NCI-H2196 (cell line): ENCODE results near the gene NKX1-1.
"Not testable (repeated sequence)": the region's sequence is repeated elsewhere in the genome, so short reads cannot be mapped to it uniquely, and the experiment has no call there.

Experiments
- DNase-seq: peaks from one replicate; lab custom pipeline; 2025; ENCODE audit not compliant: unreplicated experiment; lab: John Stamatoyannopoulos, UW

NKX1-1 gene

DNA sequence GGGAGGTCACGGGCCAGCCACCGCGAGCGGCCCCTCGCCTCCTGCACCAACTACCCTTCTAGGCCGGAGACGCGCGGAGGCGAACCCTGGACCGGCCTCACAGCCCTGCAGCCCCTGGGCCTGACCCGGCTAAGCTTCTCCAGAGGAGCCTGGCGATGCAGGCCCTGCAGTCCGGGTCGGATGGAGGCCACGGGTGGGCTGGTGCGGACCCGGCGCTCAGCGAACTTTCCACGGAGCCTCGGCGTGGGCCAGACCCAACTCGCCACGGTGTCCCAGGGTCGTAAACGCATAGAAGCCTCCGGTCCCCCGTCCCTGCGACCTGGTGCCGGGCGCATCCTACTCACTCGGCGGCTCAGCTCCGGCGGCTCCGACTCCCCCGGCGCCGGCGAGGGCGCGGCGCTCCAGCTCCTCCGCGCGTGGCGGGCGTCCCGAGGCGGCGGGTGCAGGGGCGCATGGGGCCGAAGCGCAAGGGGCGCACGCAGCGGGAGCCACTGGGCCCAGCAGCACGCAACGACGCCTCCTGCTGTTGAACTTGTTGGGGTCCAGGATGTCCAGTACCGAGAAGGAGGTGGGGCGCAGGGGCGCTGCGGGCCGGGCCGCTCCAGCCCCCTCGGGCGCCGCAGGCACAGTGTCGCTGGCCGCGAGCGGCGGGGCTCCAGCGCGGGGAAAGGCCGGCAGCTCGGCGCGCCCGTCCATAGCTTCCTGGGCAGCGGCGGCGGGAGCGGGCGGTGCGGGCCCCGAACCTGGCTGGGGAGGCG lies 427 bp downstream of the NKX1-1 start:
- DNase-seq, result no peak

DNA sequence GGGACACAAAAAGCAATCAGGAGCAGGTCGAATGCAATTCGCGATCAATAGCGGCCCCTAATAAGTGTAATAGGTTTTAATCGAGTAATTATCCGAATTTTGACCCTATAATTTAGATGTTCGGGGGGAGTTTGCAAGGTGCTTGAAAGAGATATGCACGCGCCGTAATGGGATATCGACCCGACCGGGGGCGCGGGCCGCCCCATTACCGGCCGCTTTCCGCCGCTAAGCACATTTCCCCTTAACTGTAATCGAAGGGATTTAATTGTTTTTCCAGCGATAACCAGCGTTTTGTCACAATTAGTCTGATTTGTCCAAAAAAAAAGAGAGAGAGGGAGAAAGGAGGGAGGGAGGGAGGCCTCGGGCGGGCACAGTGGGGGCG lies 997 bp downstream of the NKX1-1 start:
- DNase-seq, result no peak

DNA sequence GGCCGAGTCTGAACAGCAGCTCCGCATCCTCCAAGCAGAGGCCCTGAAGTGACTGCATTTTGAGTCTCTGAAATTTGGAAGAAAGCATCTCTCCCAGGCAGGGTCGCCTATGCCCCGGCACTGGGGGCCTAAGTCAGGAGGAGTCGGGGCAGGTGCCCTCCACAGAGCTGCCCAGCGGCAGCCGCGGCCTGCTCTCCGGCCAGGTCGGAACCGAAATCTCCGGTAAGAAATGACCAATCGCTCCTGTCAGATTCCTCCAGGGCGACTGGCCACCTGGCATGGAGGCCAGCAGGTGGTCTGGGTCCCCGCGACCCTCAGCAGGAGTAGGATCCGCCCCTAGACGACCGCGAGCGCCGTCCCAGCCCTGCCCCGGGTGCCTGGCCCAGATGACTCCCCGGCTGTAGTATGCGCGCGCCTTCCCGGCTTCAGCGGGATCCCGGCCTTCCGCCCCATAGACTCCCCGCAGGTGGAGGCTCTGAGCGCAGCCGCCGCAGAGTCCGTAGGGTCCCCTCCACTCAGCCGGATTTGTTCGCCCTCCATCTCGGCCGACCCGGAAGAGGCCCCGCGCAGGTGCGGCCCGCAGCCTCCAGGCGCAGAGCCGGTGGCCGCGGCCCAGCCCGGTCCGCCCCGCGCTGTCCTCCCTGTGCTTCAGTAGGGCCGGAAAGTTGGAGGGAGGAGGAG lies 1.5 kb downstream of the NKX1-1 start:
- DNase-seq, result no peak

DNA sequence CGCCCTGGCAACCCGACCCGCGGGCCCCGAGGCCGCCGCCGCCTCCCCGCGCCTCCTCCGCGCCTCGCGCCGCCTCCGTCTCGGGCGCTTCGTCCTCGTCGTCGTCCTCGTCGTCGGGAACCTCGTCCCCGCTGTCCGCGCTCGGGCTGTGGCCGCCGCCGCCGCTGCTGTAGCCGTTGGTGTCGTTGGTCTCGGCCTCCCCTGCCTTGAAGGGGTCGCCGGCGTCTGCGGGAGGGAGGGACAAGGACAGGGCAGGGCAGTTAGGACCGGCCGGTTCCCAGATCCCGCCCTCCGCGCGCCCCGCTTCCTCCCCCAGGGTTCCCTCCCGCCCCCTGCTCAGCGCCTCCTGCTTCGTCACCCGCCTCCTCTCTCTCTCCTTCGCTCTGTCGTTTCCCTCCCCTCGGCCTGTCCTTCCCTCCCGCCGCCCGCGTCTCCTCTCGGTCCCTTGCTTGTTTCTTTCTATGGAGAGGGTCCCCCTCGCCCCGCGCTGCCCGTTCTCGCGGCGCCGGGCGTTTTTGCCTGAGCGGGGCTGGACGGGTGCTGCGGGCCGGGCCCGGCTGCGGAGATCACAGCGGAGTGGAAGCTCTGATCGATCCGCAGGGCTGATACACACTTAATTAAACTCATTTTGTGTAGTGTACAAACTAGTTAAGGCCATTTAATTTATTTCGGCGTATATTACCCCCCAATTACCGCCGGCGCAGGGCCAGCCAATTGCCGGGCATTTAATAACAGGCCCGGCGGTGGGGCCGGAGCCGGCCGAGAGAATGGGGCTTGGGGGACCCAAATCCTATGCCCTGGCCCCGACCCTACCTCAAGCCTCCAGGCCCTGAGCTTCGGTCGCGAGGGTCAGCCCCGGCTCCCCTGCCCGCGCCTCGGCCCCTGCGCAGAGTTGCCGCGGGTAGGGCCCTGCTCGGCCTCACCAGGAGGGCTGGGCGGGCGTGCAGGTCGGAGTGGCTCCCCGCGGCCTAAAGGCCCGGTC lies 2.4 kb downstream of the NKX1-1 start:
- no peak for DNase-seq

DNA sequence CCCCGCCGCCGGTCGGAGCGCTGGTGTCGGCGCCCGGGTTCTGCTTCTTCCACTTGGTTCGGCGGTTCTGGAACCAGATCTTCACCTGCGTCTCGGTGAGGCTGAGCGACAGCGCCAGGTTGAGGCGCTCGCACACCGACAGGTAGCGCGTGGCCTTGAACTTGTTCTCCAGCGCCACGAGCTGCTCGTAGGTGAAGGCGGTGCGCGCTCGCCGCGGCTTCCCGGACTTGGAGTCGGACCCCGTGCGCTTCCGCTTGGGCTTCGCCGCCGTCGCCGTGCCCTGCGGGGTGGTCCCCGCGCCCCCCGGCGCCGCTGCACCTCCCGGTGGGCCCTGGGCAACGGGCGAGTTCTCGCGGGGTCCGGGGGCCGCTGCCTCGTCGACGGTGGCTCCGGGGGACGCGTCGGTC lies 3.1 kb downstream of the NKX1-1 start:
- DNase-seq, result no peak

DNA sequence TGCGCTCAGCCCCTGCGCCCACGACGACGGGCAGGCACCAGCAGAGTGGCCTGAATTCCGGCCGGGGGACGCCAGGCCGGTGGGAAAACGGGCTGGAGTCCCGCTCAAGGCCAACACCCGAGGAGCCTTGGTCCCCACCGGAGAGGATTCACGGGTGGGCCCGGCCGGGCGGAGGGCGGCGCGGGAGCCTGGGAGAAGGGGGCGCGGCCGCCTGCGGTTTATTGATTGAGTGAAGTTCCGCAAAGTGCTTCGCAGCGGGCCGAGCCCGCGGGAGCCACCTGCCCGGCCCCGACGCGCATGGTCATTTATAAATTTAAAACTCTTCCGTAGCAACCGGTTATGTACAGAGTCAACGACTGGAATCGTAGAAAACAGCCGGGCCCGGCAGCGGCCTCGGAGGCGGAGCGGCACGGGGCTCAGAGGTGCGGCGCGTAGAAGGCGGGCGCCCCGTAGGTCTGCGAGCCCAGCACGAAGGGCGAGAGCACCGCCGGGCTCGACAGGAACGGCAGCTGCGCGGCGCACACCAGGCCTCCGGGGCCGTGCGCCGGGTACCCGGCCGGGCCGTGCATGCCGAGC lies 3.6 kb downstream of the NKX1-1 start:
- no peak for DNase-seq

DNA sequence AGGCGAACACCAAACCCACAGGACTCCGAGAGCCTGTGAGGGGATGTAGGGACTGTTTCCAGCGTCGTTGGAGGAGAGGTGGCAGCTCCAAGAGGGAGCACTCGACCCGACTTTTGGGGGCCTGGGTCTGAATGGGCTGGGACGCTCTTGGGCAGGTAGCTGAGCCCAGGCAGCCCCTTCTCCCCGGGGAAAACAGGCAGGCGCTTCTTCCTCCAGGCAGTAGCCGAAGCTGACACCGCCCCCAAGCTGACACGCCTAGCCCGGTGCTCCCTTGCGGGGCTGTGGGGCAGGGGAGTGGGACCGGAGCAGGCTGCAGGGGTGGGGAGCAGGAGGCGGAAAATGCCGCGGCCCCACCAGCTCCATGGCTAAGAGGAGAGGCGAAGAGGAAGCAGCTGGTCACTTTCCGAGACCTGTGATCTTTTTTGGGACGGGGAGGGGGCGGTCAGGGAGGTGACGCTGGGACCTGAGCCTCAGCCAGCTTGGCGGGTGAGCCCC lies 4.2 kb downstream of the NKX1-1 start:
- no peak for DNase-seq

DNA sequence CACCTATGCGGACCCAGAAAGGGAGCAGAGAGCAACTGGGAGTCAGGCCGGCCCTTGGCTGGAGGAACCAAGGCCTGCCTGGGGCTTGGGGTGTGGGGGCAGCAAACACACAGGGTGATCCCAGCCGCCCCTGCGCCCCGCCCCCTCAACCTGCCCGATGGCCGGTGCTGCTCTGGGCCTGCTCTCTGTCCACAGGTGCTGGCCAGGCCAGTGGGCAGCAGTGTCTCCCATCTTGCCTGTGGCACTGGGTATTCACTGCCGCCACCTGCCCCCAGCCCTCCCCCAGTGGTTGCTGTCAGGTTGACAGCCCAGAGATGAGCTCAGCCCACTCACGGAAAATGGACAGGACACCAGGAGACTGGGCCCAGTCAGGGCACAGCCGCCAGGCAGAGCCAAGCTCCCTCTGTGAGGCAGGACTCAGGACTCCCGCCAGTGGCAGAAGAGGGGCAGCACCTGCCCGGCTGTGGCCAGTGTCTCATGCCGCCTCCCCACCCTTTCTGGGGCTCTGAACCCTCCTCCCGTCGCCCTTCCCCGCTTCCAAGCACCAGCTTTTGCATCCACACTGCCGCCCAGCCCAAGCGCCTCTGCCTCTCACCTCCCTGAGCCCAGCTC lies 4.7 kb downstream of the NKX1-1 start:
- DNase-seq, result no peak

DNA sequence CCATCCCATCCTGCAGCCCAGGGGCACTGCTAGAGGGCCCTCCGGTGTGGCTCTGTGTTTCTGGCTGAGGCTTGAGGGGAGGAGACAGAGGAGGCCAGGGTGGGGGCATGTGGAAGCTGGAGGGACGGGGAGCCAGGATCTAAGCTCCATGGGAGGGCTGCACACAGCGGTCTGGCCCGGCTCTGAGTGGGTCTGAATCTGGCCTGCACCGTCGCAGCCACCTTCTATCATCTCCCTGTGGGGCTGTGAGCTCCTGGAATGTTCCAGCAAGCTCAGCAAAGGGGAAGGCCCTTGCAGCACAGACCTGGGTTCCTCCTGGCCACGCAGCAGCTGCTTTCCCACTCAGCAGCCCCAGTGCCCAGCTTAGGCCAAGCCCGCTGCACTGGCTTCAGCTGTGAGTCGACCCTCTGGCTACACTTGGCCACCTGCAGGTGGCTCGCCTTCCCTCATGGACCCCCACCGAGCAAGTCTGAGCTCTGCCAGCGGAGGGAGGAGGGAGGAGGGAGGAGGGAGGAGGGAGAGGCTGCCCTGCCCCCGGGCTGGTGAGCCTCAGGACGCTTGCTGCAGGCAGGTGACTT lies 5.3 kb downstream of the NKX1-1 start:
- no peak for DNase-seq

DNA sequence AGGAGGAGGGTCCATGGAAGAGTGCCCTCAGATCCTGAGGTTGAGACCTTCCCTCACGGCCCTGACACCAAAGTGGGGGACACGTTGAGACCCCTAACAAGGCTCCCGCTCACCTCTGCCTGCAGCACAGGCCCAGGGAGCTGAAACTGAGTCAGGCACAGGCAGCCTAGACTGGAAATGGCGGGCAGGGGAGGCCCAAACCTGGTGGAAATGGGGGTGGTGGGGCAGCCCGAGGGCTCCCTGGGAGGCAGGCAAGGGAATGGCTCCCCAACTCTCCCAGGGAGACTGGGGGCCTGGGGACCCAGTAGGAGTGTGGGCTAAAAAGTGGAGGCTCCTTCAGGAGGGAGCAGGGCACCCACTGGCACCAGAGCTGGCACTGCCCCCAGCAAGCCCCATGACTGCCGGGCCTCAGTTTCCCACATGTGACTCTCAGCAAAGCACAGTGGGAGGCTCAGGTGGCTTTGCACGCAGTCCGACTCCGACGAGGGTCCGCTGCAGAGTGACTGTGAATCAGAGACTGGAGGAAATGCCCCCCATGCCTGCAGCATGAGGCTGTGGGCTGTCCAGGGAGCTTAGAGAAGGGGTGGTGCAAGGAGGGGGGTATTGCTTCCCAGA lies 5.9 kb downstream of the NKX1-1 start:
- DNase-seq, result no peak

DNA sequence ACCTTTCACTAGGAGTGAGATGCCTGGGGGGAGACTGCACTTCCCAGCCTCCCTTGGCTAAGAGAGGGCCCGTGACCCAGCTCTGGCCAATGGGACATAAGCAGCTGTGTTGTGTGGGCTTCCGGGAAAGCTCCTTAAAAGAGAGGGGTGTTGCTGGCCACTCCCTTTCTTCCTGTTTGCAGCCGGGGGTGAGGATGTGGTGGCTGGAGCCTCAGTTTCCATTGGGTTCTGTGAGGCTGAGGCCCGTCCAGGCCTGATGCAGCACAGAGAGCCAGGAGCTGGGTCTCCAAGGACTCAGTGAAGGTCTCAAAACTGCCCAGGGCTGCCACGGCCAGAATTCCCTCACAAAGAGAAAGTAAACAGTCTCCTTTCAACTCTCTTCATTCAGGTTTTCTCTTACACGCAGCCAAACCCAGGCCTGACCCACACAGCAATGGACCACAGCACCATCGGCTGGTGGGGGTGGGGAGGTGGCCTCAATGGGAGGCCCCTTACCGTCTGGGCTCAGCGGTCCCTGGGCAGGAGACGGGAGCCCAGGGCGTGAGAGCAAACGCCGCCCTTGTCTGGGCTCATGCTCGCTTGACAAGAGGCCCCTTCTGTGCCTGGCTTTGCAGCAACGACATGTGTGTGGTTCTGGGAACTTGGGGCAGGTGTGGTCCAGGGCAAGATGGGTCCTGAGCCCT lies 6.6 kb downstream of the NKX1-1 start:
- DNase-seq, result no peak

DNA sequence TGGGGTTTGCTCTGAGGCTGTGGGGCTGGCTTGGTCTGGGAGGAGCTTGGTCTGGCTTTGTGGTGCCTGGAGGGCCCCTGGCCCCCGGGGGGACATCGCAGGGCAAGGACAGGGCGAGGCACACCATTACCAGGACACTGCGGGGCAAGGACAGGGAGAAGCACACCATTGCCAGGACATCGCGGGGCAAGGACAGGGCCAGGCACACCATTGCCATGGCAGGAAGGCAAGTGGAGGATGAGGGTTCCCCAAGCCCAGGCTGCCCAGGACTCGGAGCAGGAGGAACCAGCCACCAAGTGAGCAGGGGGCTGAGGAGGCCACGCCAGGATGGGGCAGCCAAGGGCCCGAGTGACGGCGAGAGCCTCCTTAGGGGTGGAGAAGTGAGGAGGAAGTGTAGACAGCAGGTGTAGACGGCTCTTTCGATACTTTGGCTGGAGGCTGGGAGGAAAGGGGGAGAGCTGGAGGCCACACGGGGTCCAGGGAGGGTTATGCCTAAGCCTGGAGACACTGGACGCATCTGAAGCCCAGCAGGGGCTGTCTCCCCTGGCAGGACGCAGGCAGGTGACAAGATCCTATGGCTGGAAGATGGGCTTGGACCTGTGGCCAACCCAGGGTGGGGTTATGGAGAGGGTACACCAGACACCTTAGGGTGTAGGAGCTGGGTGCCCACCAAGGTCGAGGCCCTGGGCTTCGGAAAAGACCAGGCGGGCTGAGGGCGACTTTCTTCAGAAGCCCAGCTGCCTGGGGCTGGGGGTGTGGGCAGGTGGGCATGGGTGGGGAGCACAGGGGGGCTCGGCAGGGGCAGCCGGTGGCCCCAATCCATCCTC lies 7.3 kb downstream of the NKX1-1 start:
- DNase-seq, result no peak

DNA sequence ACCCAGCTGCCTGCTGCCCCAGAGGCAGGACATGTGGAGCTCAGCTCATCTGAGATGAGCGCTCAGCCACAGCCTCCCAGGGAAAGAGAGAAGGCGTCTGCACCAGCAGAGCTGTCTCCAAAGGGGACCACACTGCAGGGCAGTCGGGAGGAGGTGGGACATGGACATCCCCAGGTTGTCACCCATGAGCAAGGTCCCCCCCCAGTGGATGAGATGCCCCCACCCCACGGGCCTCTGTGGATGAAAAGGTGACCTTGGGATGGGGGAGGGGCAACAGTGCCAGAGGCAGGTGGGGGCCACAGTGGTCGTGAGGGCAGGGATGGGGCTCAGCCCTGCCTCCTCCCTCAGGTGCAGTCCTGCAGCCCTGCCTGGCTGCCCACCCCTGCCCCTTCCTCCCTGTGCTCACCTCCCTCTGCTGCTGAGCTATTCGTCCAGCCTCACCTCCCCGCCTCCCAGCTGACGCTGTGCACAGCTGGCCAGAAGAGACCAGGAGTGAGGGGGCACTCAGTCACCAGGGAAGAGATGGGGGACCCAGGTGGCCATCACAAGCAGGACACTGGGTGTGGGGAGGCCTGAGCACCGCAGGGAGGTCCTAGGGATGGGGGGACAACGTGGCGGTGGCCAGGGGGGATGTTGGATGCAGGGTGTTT lies 9.3 kb downstream of the NKX1-1 start:
- no peak for DNase-seq

DNA sequence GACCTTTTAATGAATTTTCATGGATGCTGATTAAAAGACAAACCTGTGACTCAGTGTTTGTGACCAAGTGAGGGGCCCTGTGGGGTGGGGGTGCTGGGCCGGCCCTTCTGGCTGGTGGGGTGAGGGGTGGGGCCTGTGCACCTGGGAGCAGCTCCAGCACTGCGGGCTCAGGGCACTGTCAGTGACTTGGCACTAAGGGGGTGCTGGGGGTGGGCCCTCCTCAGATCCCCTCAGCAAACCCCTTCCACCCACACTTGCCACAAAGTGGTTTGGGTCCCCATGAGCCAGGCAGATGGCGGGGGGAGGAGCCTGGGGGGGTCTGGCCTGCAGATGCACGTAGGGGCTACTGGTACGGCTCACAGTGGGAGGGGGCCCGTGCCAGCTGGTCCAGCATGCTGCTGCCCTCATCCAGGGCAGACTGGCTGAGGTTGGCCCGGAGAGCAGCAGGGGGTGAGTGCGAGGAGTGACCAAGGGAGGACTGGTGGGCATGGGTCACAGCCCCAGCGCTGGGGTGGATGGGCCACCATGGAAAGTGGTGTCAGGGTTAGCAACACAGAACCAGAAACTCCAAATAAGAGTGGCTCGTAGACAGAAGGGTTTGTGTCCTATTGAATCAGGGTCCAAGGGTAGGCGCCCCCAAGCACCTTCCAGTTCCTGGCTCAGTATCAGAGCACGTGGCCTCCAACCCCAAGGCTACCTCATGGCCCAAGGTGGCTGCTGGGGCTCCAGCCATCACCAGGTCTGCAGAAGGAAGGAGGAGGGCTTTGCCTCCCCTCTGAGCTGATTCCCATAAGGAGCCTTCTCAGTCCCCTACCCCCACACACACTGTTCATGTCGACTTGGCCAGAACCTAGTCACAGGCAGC lies 10.1 kb downstream of the NKX1-1 start:
- DNase-seq, result no peak

DNA sequence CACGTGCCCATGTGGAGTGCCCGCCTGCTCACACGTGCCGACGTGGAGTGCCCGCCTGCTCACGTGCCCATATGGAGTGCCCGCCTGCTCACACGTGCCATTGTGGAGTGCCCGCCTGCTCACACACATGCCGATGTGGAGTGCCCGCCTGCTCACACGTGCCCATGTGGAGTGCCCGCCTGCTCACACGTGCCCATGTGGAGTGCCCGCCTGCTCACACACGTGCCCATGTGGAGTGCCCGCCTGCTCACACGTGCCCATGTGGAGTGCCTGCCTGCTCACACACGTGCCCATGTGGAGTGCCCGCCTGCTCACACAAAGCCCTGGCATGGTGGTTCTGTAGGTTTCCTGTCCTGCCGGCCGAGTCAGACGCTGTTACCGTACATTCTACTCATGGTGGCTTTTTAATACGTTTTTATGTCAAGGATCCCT lies 10.8 kb downstream of the NKX1-1 start:
- not testable (repeated sequence) for DNase-seq

DNA sequence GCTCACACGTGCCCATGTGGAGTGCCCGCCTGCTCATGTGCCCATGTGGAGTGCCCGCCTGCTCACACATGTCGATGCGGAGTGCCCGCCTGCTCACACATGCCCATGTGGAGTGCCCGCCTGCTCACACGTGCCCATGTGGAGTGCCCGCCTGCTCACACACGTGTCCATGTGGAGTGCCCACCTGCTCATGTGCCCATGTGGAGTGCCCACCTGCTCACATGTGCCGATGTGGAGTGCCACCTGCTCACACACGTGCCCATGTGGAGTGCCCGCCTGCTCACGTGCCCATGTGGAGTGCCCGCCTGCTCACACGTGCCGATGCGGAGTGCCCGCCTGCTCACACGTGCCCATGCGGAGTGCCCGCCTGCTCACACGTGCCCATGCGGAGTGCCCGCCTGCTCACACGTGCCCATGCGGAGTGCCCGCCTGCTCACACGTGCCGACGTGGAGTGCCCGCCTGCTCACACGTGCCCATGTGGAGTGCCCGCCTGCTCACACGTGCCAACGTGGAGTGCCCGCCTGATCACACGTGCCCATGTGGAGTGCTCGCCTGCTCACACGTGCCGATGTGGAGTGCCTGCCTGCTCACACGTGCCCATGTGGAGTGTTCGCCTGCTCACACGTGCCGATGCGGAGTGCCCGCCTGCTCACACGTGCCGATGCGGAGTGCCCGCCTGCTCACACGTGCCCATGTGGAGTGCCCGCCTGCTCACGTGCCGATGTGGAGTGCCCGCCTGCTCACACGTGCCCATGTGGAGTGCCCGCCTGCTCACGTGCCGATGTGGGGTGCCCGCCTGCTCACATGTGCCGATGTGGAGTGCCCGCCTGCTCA lies 11.5 kb downstream of the NKX1-1 start:
- DNase-seq, result not testable (repeated sequence)
